ENCODE measurements around the gene ANK2.
"Not testable (repeated sequence)": the region's sequence is repeated elsewhere in the genome, so short reads cannot be mapped to it uniquely, and the experiment has no call there.

Gene ANK2

GRCh38 chr4:113232194-113232593 is 182.7 kb downstream of the ANK2 start:
- no peak overlapping the region for H3K27ac ChIP-seq
- no peak for TF ChIP-seq CTCF (IDR thresholded peaks at IDR 0.05)
- no peak overlapping the region for H3K4me3 ChIP-seq
- DNase-seq (ENCODE audit: low spot score): no peak

GRCh38 chr4:113236916-113237315 is 187.5 kb downstream of the ANK2 start:
- no peak for TF ChIP-seq CTCF (IDR thresholded peaks at IDR 0.05)
- no peak overlapping the region for H3K4me3 ChIP-seq
- no peak overlapping the region for H3K27ac ChIP-seq
- DNase-seq (ENCODE audit: low spot score): no peak

GRCh38 chr4:113243312-113243711 is 193.9 kb downstream of the ANK2 start:
- Histone ChIP-seq H3K4me3 (no peak overlapping the region), H3K27ac (no peak overlapping the region)
- no peak for DNase-seq (ENCODE audit: low spot score)
- TF ChIP-seq CTCF (IDR thresholded peaks at IDR 0.05): no peak

- not testable (repeated sequence) for H3K27ac ChIP-seq; H3K4me3 ChIP-seq; DNase-seq (ENCODE audit: low spot score)
Measured at GRCh38 chr4:113244747-113245146, 195.3 kb downstream of the ANK2 start.

GRCh38 chr4:113248320-113248719 is 198.9 kb downstream of the ANK2 start:
- no peak for DNase-seq (ENCODE audit: low spot score)

GRCh38 chr4:113255628-113256027 is 206.2 kb downstream of the ANK2 start:
- Histone ChIP-seq H3K4me3 (no peak overlapping the region), H3K27ac (no peak overlapping the region)
- no peak for DNase-seq (ENCODE audit: low spot score)
- TF ChIP-seq CTCF (IDR thresholded peaks at IDR 0.05): no peak

More at GRCh38 chr4:113248320-113248719, 198.9 kb downstream of the ANK2 start:
- H3K4me3 ChIP-seq: no peak overlapping the region
- no peak for TF ChIP-seq CTCF (IDR thresholded peaks at IDR 0.05)
- H3K27ac ChIP-seq: no peak overlapping the region

GRCh38 chr4:113256946-113257345 is 207.5 kb downstream of the ANK2 start:
- Histone ChIP-seq H3K27ac (no peak overlapping the region), H3K4me3 (no peak overlapping the region)
- no peak for TF ChIP-seq CTCF (IDR thresholded peaks at IDR 0.05)
- no peak for DNase-seq (ENCODE audit: low spot score)

GRCh38 chr4:113260688-113261087 is 211.2 kb downstream of the ANK2 start:
- no peak for TF ChIP-seq CTCF (IDR thresholded peaks at IDR 0.05)
- DNase-seq (ENCODE audit: low spot score): no peak
- Histone ChIP-seq H3K27ac (no peak overlapping the region), H3K4me3 (no peak overlapping the region)

Measured in coronary artery (tissue), 2 donors.